NAMALWA (cell line): ENCODE measurements around the gene OR52B6.
"Not testable (repeated sequence)": the region's sequence is repeated elsewhere in the genome, so short reads cannot be mapped to it uniquely, and the experiment has no call there.

Experiments used
- DNase-seq: peaks from one replicate; pipeline ENCODE4 v3.0.0-alpha.2; 2015; ENCODE audit warnings: low spot score

Gene OR52B6

GRCh38 chr11:5580577-5580976 is at the start of gene OR52B6:
Gene OR52B6 (plus strand): TSS chr11:5580877. CDS start chr11:5580877, 0 bp downstream.
- DNase-seq: no peak

GRCh38 chr11:5531053-5531831 is 49.4 kb upstream of the OR52B6 start:
- DNase-seq: no peak

DNA sequence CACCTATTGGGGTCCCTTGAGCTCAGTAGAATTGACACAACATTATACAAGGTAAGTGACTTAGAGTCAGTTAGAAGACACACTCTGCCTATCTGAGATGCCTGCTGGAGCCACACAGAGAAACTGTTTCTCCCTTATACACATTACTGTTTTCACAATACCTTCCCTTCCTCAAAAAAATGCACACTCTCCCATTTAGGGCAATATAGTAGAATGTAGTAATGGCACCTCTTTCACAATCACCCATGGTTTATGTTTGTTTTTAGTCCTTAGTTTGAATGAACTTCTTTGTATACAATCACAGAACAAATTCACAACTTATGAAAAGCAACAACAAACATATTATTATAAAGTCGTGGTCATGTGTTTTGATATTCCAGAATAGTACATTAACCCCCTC is 46.6 kb upstream of the OR52B6 start:
- DNase-seq: no peak

- DNase-seq: no peak
Observed at GRCh38 chr11:5536482-5536881, 44.2 kb upstream of the OR52B6 start.

DNA sequence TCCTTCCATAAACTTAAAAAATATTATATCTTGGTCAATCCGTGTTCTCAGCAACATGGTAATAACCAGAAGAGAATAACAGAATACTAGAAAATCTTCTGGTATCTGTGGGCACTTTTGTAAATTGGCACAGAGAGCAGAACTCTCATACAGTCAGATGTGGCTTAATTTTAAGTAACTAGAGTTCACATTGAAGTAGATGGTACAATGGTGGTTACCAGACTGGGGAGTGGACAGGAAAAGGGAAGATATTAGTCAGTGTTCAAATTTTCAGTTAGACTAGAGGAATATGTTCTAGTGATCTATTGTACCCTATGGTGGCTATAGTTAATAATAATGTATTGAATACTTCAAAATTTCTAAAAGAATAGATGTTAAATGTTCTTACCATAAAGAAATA is 39.2 kb upstream of the OR52B6 start:
- no peak for DNase-seq

DNA sequence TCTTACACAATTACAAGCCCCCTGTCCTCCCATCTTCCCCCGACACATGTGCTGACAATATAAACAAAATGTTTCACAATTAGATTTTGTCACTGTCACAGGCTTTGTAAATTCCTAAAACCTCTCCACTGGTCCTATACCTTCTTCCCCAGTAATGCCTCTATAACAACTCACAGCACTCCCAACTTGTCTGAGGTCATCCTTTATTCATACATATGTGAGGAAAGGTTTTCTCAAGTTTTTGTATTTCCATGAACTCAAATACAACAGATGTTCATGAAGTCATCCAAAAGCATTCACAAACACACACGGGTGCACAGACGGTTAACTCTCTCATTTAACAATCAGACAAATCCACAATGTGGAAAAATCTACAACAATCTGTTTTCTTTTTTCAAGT is 34.2 kb upstream of the OR52B6 start:
- DNase-seq: no peak

DNA sequence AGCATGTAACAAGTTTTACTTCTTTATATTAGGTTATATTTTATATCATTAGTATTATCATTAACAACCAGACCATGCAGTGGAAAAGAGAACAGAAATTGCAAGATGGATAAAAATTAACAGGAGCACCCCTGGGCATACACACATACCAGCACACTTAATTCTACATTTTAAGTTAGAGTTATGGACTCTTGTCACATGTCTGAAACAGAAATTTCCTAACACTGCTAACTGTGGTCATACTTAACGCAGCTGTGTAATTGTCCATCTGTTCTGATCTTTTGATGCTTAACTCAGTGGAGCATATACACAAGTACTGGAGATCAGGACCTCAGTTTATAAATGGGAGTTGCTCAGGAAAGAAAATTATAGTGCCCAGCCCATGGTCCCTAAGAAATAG is 32.7 kb upstream of the OR52B6 start:
- DNase-seq: no peak

- no peak for DNase-seq
Observed at GRCh38 chr11:5548440-5548839, 32.2 kb upstream of the OR52B6 start, which contains the start of gene OR52H1. Gene OR52H1 (minus strand): TSS chr11:5548540. CDS start chr11:5545505, 3,035 bp downstream.

DNA sequence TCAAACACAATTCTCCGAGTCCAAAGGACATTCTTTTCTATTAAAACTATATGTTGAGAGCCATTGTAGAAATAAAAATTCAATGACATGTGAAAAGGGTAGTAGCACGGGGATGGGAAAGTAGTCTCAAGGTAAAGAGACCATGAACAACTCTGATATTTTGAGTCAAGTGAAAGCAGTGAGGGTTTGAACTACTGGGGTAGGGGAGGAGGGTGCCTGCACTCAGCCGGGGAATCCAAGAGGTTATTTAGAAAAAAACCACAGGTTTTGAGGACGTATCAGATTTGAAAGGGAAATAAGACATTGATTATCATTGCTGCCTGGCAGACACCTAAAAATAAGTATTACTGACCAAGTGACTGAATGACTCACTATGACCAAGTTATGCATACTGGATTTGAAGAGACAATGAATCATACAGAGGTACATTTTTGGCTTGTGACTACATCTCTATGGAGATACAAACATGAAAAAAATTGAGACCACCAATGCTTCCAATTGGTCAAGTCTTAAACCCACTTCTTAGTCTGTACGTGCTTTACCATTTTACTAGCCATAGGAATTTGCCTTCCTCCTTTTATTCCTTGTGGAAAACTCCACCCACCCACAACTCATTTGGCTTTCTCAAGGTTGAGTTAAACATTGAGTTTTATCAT is 30.1 kb upstream of the OR52B6 start:
- DNase-seq: no peak

DNA sequence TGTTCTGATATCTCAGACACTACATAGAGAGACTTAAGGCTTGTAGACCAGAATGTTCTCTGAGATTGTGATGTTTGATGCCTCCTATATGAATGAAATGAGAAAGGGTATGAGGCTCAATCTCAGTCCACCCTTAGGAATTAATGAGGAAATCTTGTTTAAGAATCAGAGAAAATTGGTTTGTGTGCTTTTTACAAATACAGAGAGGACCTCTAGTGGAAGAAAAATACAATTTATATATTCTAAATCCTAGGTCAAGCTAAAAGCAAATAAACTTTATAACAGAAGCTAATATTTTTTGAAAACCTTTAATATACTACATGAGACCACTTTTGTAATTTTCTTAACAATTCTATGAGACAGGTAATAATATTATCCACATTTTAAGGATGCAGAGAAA is 27.3 kb upstream of the OR52B6 start:
- DNase-seq: no peak

GRCh38 chr11:5556596-5557188 is 24.0 kb upstream of the OR52B6 start:
- no peak for DNase-seq

DNA sequence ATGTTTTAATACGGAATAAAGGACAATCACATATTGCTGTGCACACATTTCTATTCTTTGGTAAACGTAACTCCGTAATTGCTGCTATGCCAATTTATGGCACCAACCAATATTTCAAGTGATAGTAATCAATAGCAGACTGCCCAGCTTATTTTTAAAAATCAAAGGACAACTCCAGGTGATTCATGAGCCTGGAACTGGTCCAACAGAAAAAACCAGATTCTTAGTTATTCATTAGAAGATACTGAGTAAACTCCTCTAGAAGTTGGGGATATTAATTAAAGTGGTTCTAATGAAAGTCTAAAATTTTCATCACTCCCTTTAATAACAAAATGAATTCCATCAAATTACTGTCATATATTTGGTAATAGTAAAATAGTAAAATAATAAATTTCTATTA is 22.9 kb upstream of the OR52B6 start:
- no peak for DNase-seq

GRCh38 chr11:5564259-5565019 is 16.2 kb upstream of the OR52B6 start:
- DNase-seq: no peak

- no peak for DNase-seq
Observed at GRCh38 chr11:5574654-5575053, 6.0 kb upstream of the OR52B6 start.

GRCh38 chr11:5575152-5575551 is 5.5 kb upstream of the OR52B6 start:
- no peak for DNase-seq

- no peak for DNase-seq
Observed at GRCh38 chr11:5577101-5577500, 3.6 kb upstream of the OR52B6 start.

DNA sequence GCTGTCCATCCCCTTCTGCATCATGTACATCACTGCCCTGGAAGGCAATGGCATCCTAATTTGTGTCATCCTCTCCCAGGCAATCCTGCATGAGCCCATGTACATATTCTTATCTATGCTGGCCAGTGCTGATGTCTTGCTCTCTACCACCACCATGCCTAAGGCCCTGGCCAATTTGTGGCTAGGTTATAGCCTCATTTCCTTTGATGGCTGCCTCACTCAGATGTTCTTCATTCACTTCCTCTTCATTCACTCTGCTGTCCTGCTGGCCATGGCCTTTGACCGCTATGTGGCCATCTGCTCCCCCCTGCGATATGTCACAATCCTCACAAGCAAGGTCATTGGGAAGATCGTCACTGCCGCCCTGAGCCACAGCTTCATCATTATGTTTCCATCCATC is 337 bp downstream of the OR52B6 start:
- no peak for DNase-seq

DNA sequence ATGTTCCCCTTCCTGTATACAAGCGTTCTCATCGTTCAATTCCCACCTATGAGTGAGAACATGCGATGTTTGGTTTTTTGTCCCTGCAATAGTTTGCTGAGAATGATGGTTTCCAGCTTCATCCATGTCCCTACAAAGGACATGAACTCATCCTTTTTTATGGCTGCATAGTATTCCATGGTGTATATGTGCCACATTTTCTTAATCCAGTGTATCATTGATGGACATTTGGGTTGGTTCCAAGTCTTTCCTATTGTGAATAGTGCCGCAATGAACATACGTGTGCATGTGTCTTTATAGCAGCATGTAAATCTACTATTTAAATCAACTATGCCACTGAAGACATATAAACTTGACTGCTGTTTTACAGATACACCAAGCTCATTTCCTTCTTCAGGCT is 3.8 kb downstream of the OR52B6 start:
- not testable (repeated sequence) for DNase-seq

DNA sequence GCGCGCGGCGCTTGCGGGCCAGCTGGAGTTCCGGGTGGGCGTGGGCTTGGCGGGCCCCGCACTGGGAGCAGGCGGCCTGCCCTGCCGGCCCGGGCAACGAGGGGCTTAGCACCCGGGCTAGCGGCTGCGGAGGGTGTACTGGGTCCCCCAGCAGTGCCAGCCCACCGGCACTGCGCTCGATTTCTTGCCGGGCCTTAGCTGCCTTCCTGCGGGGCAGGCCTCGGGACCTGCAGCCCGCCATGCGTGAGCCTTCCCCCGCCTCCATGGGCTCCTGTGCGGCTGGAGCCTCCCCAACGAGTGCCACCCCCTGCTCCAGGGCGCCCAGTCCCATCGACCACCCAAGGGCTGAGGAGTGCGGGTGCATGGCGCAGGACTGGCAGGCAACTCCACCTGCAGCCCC is 9.2 kb downstream of the OR52B6 start:
- DNase-seq: not testable (repeated sequence)

- DNase-seq: peak; percentile 17
Observed at GRCh38 chr11:5591613-5592012, 10.9 kb downstream of the OR52B6 start.

DNA sequence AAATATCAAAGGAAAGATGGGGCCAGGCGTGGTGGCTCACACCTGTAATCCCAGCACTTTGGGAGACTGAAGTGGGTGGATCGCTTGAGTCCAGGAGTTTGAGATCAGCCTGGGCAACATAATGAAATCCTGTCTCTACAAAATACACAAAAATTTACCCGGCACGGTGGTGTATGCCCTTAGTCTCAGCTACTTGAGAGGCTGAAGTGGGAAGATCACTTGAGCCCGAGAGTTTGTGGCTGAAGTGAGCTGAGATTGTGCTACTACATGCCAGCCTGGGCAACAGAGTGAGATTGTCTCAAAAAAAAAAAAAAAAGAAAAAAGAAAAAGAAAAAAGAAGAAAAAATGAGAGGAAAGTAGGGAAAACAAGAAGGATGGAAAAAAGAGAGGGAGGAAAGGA is 11.9 kb downstream of the OR52B6 start:
- no peak for DNase-seq

DNA sequence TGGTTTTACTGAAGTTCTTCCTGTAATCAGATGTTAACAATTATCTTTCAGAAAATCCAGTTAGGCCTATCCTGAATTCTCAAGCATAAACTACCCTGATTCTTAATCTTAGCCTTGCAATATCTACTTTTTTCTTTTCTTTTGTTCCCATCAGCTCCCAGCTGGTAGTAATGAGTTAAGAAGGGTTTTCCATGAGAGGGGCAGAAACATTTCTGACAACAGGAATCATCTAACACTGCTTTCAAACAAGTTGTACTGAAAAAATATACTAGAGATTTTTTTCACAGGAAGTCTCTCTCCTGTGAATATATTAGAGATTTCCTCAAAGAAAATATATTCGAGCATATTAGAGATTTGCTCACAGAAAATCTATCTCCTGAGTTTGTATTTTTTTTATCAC is 12.5 kb downstream of the OR52B6 start:
- DNase-seq: no peak
